ENCODE measurements around the gene CCDC170.

DNA sequence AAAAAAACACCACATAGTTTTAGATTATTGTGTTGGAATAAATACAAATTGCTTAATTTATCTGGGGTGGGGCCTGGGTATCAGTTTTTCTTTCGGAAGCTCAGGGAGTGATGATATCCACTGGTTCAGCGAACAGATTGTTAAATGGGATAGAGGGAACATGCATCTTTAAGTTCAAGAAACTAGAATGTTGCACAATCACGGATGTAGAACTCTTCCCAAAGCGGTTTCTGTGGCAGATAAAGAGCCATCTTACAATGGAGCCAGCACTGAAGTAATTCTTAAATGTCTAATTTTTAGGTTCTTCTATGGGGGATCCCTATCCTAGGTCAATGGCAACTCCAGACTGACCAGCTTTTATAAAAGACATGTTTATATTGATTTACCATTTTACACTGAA, 32.1 kb upstream of the CCDC170 start:
- no peak for TF ChIP-seq ZNF274 (IDR thresholded peaks at IDR 0.05; ENCODE audit: low read depth, low read length)
- no peak for TF ChIP-seq YY1 (IDR thresholded peaks at IDR 0.05; ENCODE audit: insufficient read depth, insufficient read length)
- no peak for TF ChIP-seq SUZ12 (IDR thresholded peaks at IDR 0.05; ENCODE audit: extremely low read depth, insufficient read depth, insufficient read length)

Data from NT2/D1 (cell line).